SH-SY5Y (cell line): Measurements from ENCODE around the gene LGALS7B.

Experiments
- GATA2 ChIP-seq: IDR thresholded peaks from 2 replicates; pipeline ENCODE4 v1.6.1; 2011; ENCODE audit warnings: mild to moderate bottlenecking, low read depth, low read length
- GATA3 ChIP-seq: IDR thresholded peaks from 2 replicates; pipeline ENCODE4 v1.6.1; 2011; ENCODE audit warnings: low read depth, mild to moderate bottlenecking, low read length, moderate library complexity

GRCh38 chr19:38812009-38812840 is 23.2 kb downstream of the LGALS7B start:
- TF ChIP-seq GATA2 (no peak), GATA3 (no peak)
